Erythroblast (primary cell): ENCODE data around the gene EBP.

ENCODE experiments used
- GATA1 ChIP-seq: IDR thresholded peaks from 2 replicates; pipeline ENCODE4 v1.6.1; 2011; ENCODE audit warnings: low read depth, mild to moderate bottlenecking, control low read depth, low read length, moderate library complexity
- POLR2A ChIP-seq: IDR thresholded peaks from 2 replicates; pipeline ENCODE4 v1.6.1; 2011; ENCODE audit warnings: mild to moderate bottlenecking, low read length

GRCh38 chrX:48472851-48473703, 48.5 kb upstream of the EBP start:
- TF ChIP-seq POLR2A: no peak
- no peak for TF ChIP-seq GATA1
